Endodermal cell (in vitro differentiated cells): ENCODE data around the gene SYCN. TPM values are rescaled to one million over a fixed set of nuclear protein-coding genes. Genes with fewer than 3 reads are reported as not detected.

Experiments used
- DNase-seq: peaks from one replicate; pipeline ENCODE4 v3.0.0-alpha.2; 2017
- H3K27ac ChIP-seq: 2 replicates; pipeline ENCODE4 v1.5.1; 2013; ENCODE audit warnings: mild to moderate bottlenecking, low read depth, low read length, moderate library complexity
- H3K27me3 ChIP-seq: 2 replicates; pipeline ENCODE4 v1.6.1; 2013; ENCODE audit warnings: mild to moderate bottlenecking, low read length, moderate library complexity; ENCODE audit not compliant: insufficient read depth, control insufficient read depth, poor library complexity, severe bottlenecking
- H3K36me3 ChIP-seq: 2 replicates; pipeline ENCODE4 v1.7.0; 2013; ENCODE audit warnings: mild to moderate bottlenecking, low read length, moderate library complexity; ENCODE audit not compliant: control insufficient read depth, insufficient read depth
- H3K4me1 ChIP-seq: one replicate; pipeline ENCODE4 v1.7.0; 2013; ENCODE audit warnings: low read length; ENCODE audit not compliant: control insufficient read depth, insufficient read depth
- H3K4me3 ChIP-seq: 2 replicates; pipeline ENCODE4 v1.5.1; 2013; ENCODE audit warnings: mild to moderate bottlenecking, low read length, moderate library complexity
- H3K9ac ChIP-seq: 2 replicates; pipeline ENCODE4 v1.6.1; 2013; ENCODE audit warnings: mild to moderate bottlenecking, low read length, moderate library complexity; ENCODE audit not compliant: poor library complexity, severe bottlenecking; ENCODE audit errors: extremely low read depth
- H3K9me3 ChIP-seq: 2 replicates; pipeline ENCODE4 v1.6.1; 2013; ENCODE audit warnings: mild to moderate bottlenecking, low read length, moderate library complexity; ENCODE audit not compliant: control insufficient read depth
- H3K27ac Mint-ChIP-seq: 2 replicates; pipeline ENCODE4 v1.8.0; 2020; ENCODE audit warnings: mixed read lengths
- H3K27me3 Mint-ChIP-seq: 2 replicates; pipeline ENCODE4 v1.8.0; 2021; ENCODE audit warnings: mild to moderate bottlenecking, mixed read lengths; ENCODE audit not compliant: insufficient read depth
- H3K36me3 Mint-ChIP-seq: 2 replicates; pipeline ENCODE4 v1.8.0; 2020; ENCODE audit warnings: low read depth, mixed read lengths
- H3K4me1 Mint-ChIP-seq: 2 replicates; pipeline ENCODE4 v1.8.0; 2020; ENCODE audit warnings: mixed read lengths
- H3K4me3 Mint-ChIP-seq: 2 replicates; pipeline ENCODE4 v1.8.0; 2020; ENCODE audit warnings: mild to moderate bottlenecking, moderate library complexity, mixed read lengths
- H3K9me3 Mint-ChIP-seq: 2 replicates; pipeline ENCODE4 v1.8.0; 2020; ENCODE audit warnings: mild to moderate bottlenecking, mixed read lengths
- CTCF ChIP-seq: fragments of 200-600 bp; sonication (generic); conservative IDR thresholded peaks from 2 replicates; pipeline ENCODE4 v1.5.0; 2021; ENCODE audit warnings: antibody characterized with exemption, mild to moderate bottlenecking
- WGBS, 2 experiments: methylation state at CpG; one replicate each; pipeline versions ENCODE4 v1.1.5 to v1.1.7; 2013; ENCODE audit warnings: missing lambda C conversion rate in 2 of 2, mixed read lengths in 1 of 2; ENCODE audit not compliant: insufficient coverage in 1 of 2, insufficient read length in 1 of 2; 5-methylcytosine and 5-hydroxymethylcytosine counted together
- total RNA-seq, 2 donors: library from RNA; stranded (reverse); fragmentation: NEBNext Ultra II Directional in 1 of 2; extraction: Animal tissue kit (Norgen Biotek cat#: 25700) in 1 of 2; gene quantifications; 2 replicates in 1 of 2; 3 replicates in 1 of 2; pipeline ENCODE4 v1.2.1, GENCODE V29; 2021

SYCN gene
- total RNA-seq, 2 donors from 2014 or later: not detected

- 86% methylated on average over 3 of the region's 3 CpGs; no CpG with 5 or more reads in 1 of the 2 experiments for WGBS, 2 experiments
Observed at GRCh38 chr19:39205449-39205764, 1.3 kb upstream of the SYCN start.

GRCh38 chr19:39202998-39203355, 1.1 kb downstream of the SYCN start:
- H3K27me3 Mint-ChIP-seq: peaks cover 73% of the 10 kb centered on the region
- H3K4me1 Mint-ChIP-seq: no peaks in the 10 kb centered on the region
- Histone ChIP-seq H3K9me3 (no peaks in the 10 kb centered on the region), H3K27me3 (peaks cover 40% of the 10 kb centered on the region), H3K36me3 (no peaks in the 10 kb centered on the region), H3K9ac (no peak overlapping the region), H3K27ac (no peak overlapping the region), H3K4me1 (no peaks in the 10 kb centered on the region), H3K4me3 (no peak overlapping the region)
- H3K36me3 Mint-ChIP-seq: no peaks in the 10 kb centered on the region
- TF ChIP-seq CTCF: no peak
- H3K4me3 Mint-ChIP-seq: no peak overlapping the region
- no peak for DNase-seq
- 95% methylated on average over 1 of the region's 1 CpG; no CpG with 5 or more reads in 1 of the 2 experiments for WGBS, 2 experiments
- H3K27ac Mint-ChIP-seq: no peak overlapping the region
- H3K9me3 Mint-ChIP-seq: no peaks in the 10 kb centered on the region

More at GRCh38 chr19:39205449-39205764, 1.3 kb upstream of the SYCN start:
- no peak for TF ChIP-seq CTCF
- H3K9me3 Mint-ChIP-seq: no peaks in the 10 kb centered on the region
- Histone ChIP-seq H3K9me3 (no peaks in the 10 kb centered on the region), H3K4me1 (no peaks in the 10 kb centered on the region), H3K4me3 (no peak overlapping the region), H3K27me3 (peaks cover 23% of the 10 kb centered on the region), H3K27ac (no peak overlapping the region), H3K36me3 (no peaks in the 10 kb centered on the region), H3K9ac (no peak overlapping the region)
- no peaks in the 10 kb centered on the region for H3K4me1 Mint-ChIP-seq
- peaks cover 62% of the 10 kb centered on the region for H3K27me3 Mint-ChIP-seq
- no peak overlapping the region for H3K27ac Mint-ChIP-seq
- no peak for DNase-seq
- no peaks in the 10 kb centered on the region for H3K36me3 Mint-ChIP-seq
- H3K4me3 Mint-ChIP-seq: no peak overlapping the region

- Histone ChIP-seq H3K9ac (no peak overlapping the region), H3K9me3 (no peaks in the 10 kb centered on the region), H3K27me3 (peaks cover 62% of the 10 kb centered on the region), H3K27ac (no peak overlapping the region), H3K4me1 (no peaks in the 10 kb centered on the region), H3K4me3 (no peak overlapping the region), H3K36me3 (no peaks in the 10 kb centered on the region)
- peak overlapping the region; percentile 27 for H3K27ac Mint-ChIP-seq
- no peaks in the 10 kb centered on the region for H3K36me3 Mint-ChIP-seq
- H3K4me3 Mint-ChIP-seq: no peak overlapping the region
- peaks cover 88% of the 10 kb centered on the region for H3K27me3 Mint-ChIP-seq
- WGBS, 2 experiments: 77 to 87% methylated on average over 3 of the region's 3 CpGs
- DNase-seq: no peak
- no peak for TF ChIP-seq CTCF
- H3K9me3 Mint-ChIP-seq: no peaks in the 10 kb centered on the region
- H3K4me1 Mint-ChIP-seq: peaks cover 2% of the 10 kb centered on the region
Observed at GRCh38 chr19:39200803-39201115, 3.3 kb downstream of the SYCN start.
